Fibroblast of skin of back (primary cell): ENCODE measurements around the gene C22orf15.

ENCODE experiments used
- DNase-seq: peaks from one replicate; pipeline ENCODE4 v3.0.0-alpha.2; 2013

Gene C22orf15

DNA sequence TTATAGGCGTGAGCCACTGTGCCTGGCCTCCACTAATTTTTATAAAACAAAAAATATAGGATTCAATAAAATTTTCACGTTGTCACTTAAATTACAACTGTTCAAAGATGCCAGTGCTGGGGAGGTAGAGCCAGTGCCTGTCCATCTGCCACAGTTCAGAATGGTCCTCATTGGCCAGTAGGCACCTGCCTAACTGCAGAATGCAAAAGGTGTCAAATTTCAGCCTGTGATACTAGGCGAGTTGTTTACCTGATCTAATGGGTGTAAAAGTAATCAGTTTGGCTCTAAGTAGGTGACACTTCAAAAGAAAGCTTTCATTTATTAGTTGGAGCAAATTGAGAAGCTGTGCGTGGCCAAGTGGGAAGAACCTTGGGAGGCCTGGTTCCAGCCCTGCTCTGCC, 26.3 kb downstream of the C22orf15 start:
- DNase-seq = no peak

DNA sequence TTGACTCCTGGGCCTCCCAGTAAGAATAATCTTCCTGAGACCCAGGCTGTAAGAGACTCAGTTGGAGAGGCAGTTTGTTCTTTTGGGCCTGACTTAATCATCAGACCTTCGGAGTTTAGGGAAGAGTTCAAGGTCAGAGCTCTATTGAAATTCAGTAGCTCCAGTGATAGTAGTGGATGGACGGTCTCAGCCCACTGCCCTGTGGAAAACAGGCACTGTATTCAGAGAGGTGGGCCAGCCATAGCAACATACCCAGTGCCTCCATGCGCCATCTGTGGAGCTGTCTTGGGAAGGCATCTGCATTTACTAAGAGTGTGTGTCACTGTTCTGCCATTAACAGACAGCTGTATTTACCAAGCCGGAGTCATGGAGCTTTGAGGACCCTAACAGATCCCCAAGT, 26.8 kb downstream of the C22orf15 start:
- DNase-seq = no peak

DNA sequence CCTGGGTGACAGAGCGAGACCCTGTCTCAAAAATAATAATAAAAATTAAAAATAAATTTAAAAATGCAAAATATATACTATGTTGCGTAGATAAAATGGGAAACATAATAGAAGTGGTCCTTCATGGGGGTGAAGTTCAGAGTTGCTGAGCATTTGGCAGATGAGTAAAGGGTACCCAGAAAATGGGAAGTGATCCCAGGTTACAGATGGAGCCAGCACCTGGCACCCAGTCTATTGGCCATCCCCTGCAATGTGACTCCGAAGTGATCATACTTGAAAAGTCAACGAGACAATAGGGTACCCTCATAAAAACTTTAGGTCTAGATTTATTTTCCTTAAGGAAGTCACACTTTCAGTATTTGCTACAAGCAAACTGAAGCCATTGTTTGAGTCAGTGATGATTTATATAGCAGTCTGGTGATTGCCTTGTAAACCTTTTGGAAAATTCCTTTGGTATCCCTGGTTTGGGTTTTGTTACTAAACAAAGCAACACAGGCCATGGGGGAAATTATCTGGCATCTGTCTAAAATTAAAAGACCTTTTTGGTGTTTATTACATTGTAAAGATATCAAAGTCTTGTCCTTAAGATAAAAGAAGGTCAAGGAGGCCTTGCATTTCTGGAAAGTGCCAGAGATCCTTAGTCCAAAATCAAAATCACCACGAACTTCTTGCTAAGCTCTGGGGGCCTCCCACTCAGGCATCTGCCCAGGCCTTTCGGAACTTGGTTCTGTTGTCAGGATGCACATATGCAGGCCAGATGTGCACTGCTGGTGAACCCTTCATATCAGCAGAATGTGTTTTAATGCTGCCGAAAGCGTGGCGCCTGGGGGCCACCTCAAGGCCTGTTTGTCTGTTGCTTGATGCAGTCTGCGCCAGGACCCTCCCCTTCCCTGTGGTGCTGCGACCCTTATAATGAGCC, 28.3 kb downstream of the C22orf15 start:
- no peak for DNase-seq

GRCh38 chr22:23791738-23792645, 29.2 kb downstream of the C22orf15 start:
- no peak for DNase-seq

DNA sequence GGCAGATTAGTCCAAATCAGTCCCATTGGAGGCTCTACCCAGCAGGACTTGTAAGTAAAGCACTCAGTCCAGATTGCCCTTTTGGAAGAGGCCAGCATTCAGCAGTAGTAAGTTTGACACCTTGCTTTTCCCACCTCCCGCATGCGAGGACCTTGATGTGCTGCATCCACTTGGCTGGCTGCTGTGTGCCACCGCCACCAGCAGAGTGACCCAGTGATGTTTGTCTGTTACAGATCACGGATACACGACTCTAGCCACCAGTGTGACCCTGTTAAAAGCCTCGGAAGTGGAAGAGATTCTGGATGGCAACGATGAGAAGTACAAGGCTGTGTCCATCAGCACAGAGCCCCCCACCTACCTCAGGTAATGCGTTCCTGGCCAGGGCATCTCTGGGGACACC, 30.5 kb downstream of the C22orf15 start:
- no peak for DNase-seq

DNA sequence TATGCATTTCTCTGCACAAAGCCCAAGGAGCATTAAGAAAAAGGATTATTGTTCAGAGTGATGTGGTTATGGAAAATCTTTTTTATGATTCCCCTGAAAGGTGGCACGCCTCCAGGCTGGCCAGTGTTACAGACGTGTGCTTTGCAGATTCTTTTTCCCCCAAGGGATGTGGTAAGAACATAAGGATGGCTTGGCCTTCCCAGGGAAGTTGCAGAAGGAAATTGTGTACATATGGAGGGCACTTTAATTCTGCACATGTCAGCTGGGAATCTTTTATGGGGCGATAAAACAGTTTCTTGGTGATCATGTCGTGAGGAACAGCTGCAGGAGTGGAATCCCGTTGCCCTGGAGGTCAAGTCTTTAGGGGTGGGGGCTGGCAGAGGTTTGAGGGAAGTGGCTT, 33.7 kb downstream of the C22orf15 start:
- DNase-seq = peak; percentile 38

GRCh38 chr22:23800297-23801237, 37.8 kb downstream of the C22orf15 start:
- no peak for DNase-seq

DNA sequence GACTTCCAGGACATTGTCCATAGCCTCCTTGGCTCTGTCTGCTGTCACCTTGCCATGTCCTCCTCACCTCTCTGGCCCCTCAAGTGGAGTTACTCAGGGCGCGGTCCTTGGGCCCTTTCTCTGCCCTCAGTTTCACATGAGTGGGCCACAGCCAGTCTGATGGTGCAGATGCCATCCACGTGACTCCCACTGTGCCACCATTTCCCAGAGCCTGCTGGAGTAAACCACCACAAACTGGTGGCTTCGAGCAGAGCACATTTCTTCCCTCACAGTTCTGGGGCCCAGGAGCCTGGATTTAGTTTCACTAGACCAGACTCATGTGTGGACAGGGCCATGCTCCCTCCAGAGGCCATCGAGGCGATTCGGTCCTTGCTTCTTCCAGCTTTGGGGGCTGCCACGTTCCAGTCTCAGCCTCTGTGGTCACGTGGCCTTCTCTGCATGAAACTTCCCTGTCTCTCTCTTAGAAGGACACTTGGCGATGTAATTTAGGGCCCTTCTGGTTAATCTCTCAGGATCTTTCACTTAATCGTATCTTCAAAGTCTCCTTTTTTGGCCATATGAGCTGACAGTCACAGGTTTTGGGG, 38.5 kb downstream of the C22orf15 start:
- DNase-seq = no peak

DNA sequence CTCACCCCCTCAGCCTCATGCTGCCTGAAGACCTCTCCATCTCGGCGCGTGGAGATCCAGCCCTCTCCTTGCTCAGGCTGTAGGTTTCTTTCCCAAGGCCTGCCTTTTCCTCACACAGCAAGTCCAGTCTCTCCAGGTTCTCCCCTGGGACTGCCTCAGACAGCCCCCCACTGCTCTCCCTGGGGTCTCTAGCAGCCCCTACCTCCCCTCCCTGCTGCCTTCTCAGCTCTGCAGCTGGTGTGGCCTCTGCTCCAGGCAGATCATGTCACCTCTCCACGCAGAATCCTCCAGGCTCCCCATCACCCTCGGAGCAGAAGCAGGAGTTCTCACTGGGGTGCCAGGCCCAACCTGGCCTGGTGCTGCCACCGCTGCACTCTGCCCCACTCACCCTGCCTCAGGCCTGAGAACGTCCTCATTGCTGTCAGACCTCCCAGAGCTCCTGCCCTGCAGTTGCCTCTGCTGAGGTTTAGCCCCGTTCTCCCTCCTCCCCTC, 39.1 kb downstream of the C22orf15 start:
- no peak for DNase-seq

GRCh38 chr22:23803001-23803819, 40.4 kb downstream of the C22orf15 start:
- no peak for DNase-seq

GRCh38 chr22:23804781-23805291, 42.0 kb downstream of the C22orf15 start:
- no peak for DNase-seq

- no peak for DNase-seq
These were observed 44.0 kb downstream of the C22orf15 start for GRCh38 chr22:23806837-23807236.

DNA sequence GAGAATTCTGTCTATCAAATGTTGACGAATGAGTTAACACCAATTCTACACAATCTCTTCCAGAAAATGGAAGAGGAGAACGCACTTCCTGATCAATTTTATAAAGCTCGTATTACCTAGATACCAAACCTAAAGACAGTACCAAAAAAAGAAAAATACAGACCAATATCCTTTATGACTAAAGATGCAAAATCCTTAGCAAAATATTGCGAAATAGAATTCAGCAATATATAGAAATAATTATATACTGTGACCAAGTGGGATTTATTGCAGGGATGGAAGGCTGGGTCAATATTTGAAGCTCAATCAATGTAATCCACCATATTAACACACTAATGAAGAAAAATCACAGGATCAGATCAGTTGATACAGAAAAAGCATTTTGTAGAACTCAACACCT, 49.6 kb downstream of the C22orf15 start:
- no peak for DNase-seq
